Right renal pelvis (tissue), 4 donors: Measurements from ENCODE around the gene FAM120AOS. TPM values are rescaled to one million over a fixed set of nuclear protein-coding genes. Genes with fewer than 3 reads are reported as not detected.
"Not testable (repeated sequence)": the region's sequence is repeated elsewhere in the genome, so short reads cannot be mapped to it uniquely, and the experiment has no call there.

ENCODE experiments used
- DNase-seq, 4 donors: peaks; one replicate each; pipeline ENCODE4 v3.0.0-alpha.2; 2013; ENCODE audit warnings: low read depth in 4 of 4, low spot score in 3 of 4, missing footprints in 1 of 4
- polyA plus RNA-seq, 4 donors: library from polyadenylated mRNA; unstranded; fragments of 120-200 nt; gene quantifications; one replicate each; pipeline ENCODE4 v1.2.1, GENCODE V29; 2013; ENCODE audit not compliant: insufficient read length in 4 of 4

FAM120AOS gene
- polyA plus RNA-seq, 4 donors: 62.3 to 69.6 (median 67.1) TPM

DNA sequence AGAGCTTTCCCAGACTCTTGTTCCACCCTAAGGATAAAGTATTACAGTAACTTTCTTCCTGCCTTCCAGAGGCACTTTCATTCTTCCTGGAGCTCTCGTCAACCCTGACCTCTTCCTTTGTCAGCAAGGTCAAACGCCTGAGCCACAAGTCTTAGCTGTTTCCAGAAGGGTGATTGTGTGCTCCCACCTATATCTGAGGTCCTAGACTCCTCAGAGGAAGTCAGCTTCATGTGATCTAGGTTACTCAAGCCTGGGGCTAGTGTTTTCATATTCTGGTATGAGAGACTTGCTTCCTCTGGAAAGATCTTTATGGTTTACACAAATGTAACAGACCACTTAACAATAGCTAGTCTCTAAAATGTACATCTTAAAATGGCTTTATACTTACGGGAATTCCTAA is 7.3 kb downstream of the FAM120AOS start:
- DNase-seq: no peak

DNA sequence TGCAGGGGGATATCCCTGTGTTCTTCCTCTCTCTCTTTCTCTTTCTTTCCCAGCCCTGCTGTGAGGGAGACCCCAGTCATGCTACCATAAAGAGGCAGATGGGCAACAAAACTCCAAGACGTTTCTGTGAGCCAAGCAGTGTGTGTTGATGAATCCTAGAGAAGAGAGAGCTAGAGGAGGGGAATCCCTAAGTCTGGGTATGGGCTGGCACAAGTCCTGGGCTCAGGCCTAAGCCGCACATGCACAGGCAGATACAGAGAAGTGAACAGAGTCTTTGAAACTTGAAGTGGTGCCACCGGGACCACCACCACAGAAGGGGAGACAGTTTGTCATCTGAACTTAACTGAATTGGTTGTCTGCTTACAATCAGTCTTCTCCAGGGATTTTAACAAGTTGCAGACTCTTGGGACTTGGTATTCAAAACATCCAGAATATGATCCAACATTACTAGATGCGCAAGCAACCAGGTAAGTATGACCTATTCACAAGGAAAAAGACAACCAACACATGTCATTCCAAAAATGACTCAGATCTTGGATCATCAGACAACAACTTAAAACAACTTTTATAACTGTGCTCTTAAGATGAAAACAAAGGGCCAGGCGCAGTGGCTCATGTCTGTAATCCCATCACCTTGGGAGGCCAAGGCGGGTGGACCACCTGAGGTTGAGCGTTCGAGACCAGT is 12.3 kb downstream of the FAM120AOS start:
- DNase-seq: no peak

DNA sequence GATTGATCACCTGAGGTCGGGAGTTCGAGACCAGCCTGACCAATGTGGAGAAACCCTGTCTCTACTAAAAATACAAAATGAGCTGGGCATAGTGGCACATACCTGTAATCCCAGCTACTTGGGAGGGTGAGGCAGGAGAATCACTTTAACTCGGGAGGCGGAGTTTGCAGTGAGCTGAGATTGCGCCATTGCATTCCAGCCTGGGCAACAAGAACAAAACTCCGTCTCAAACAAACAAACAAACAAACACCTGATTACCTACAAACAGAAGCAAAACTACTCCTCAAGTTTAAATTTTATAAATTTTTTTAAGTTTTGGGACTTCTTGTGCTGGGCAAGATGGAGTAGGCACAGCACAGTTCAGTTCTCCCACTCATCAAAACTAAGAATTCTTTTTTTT is 14.1 kb downstream of the FAM120AOS start:
- DNase-seq: not testable (repeated sequence)

DNA sequence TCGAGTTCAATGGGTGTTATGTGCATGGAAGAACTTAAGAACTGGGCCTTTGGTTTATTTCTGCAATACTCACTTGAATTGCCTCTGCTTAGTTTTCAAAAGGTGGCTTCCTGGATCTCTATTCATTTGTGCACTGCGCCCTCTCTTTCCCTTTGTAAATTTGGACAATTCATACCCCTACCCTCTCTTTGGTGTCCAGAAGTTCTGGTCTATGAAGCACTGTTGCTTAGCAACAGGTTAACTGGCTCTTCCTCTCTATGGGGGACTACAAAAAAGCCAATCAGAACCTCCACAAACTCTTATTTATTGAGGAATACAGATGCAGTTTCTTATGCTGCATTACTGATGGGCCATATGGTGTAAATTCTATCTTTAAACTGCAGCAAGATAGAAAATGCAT is 15.4 kb downstream of the FAM120AOS start:
- no peak for DNase-seq

DNA sequence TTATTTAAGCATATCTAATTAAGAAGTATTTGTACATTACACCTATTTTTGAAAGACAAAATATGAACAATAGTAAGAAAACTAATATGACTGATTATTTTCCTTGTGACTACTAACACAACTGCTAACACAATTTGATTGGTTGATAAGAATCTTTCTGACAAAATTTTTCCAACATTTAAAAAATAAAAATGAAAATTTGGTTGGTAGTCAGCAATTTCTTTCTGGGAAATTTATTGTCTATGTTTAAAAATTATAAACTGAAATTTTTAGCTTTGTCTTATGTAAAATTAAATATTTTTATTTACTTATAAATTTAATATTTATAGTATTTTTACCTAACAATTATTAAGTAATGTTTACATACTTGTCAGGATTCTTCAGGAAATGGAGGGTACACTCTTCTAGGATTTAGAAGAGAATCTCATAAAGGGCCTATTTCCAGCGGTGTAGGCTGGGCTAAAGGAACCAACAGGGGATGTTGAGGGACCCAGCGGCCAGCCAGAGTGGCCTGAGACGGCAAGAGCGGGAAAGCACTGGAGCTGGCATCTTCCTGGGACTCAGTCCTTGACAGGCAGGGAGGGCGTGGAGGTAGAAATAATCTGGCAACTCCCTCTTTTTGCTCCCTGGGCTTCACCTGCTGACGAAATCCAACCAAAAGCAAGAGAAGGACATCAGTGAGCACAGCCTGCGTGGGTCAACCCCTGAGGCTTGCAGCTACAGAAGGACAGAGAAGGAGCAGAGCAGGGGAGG is 16.6 kb downstream of the FAM120AOS start:
- DNase-seq: no peak

DNA sequence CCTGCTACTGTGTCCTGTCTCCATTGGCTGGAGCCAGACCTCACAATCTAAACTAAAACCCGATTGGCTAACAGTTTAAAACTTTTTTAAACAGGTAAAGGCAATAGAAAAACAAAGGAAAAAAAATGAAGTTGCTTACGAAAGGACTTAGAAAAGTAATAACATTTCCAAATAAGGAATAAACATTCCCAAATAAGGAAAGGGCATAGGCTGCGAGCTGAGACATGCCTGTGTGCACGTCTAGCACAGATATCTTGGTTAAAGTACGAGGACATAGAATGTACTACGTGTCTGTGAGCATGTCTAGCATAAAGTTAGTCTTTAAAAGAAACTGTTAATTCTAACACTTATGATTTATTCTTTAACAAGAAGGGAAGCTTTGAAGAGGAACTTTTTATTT is 17.2 kb downstream of the FAM120AOS start:
- DNase-seq: no peak

DNA sequence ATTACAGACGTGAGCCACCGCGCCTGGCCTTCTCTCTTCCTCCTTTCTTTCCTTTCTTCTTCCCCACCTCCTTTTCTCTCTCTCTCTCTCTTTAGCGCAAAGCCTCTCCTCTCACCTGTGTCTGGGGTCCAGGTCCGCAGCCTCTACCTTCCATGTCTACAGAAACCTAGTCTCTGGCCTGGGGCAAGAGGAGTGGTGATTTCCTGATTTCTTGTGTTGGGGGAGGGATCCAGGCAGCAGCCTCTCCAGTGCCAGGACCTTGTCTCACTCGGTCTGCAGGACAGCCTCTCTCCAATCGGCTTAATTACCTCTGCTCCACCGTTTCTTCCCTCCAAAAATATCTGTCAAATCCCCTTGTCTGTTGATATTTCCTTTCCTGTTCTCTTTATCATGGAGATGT is 18.0 kb downstream of the FAM120AOS start:
- DNase-seq: no peak

DNA sequence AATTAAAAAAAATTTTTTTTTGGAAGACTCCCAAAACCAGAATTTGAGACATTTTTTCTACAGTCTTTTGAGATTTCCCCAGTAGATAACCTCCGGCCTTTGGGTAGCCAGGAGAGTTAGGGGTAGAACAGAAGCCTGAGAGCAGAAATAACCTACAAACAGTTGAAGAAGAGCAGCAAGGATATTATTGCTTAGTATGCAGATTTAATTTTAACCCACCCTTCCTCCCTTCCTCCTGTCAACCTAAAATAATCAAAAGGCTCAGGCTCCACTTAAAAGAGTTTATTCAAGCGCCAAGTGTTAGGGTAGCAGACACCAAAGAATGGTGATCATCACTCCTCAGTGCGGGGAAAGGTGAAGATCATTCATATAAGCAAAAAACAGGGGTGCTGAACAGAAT is 19.3 kb downstream of the FAM120AOS start:
- DNase-seq: no peak

DNA sequence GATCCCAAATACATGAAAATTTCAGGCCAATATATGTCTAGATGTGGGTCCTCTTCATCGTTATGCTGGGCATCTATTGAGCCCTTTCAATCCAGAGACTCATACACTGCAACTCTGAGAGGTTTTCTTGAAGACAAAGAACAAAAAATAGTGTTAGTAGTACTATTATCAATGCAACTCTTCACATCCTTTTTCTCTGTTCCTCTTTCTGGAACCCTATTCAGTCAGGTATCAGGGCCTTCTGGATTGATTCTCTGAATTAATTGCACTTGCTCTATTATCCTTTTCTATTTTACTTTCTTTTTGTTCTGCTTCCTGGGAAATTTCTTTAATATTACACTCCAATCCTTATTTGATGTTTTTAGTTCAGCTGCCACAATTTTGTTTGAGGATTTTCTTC is 20.4 kb downstream of the FAM120AOS start:
- DNase-seq: no peak

DNA sequence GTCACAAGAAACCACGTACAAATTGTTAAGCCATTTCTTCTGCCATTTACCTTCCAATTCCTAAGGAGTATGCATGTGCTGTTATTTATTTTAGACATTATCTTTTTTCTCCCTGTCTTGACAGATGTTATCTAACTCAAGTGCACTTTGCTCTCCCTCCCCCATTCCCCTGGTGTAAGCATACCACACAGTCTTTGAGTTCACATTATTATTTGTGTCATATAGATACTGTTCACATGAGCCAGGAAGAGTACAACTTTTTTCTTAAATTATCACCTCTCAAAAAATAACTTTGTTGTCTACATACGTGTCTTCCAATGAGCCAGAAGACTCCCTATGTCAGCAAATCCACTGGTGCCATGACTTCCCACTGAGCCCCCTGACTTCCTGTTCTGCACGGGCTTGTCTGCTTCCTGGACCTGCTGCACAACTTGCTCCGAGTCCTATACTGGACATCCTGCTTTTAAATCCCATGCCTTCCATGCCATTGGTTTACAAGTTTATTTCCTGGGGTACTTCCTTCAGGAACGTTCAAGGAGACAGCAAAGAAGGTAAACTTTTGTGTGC is 21.8 kb downstream of the FAM120AOS start:
- DNase-seq: no peak

DNA sequence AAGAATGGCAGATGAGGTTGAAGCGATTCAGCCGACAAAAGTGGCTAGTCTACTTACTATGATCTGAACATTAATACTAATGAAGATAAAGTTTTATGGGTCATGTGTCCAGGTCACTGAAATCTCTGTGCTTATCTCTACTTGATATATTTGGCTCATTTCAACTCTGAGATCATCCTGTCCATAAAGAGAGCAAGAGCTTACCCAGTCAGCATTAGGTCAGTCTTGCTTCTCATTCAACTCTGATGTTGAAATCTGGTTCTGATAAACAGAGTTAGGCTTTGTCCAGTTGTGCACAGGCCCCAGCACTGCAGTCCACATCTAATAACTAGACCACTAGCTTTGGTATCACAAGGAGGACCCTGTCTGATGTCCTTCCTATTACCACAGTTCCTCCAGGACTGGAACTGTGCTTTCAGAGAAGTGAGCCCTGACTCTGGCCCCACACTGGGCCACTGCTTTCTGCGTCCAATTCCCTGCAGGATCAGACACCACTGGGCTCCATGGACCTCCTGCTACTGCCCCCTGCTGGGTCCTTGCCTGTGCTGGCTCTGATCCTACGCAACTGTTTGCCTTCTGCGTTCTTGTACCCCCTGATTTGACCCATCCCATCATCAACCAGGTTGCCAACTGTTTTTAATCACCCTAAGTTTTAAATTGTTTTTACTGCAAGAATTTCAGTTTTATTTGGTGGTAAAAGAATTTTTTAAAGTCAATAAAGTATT is 25.6 kb downstream of the FAM120AOS start:
- no peak for DNase-seq

DNA sequence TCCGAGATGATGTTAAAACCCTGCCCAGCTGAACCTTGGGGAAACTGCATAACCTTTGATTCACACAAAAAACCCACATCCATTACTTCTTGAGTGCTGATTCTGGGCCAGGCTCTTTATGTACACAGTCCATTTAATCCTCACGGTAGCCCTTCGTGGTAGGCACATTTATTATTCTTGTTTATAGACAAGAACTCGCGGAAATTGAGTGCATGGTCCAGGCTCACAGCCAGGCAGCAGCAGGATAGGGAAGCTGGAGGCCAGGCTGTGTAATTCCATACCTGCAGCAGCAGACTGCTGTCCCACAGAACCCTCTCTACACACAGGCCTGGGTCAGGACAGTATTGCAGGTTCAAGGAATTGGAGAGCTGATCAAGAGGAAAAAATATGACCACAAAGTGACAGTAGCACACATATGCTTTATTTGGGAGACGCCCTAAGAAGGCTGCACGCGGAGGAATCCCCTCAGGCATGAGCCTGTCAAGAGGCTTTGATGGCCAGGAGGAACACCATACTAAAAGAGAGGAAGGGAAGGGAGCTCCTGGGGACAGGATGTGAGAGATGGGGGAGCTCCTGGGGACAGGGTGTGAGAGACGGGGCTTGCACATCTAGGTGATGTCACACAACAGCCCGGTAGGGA is 30.3 kb downstream of the FAM120AOS start:
- DNase-seq: no peak

DNA sequence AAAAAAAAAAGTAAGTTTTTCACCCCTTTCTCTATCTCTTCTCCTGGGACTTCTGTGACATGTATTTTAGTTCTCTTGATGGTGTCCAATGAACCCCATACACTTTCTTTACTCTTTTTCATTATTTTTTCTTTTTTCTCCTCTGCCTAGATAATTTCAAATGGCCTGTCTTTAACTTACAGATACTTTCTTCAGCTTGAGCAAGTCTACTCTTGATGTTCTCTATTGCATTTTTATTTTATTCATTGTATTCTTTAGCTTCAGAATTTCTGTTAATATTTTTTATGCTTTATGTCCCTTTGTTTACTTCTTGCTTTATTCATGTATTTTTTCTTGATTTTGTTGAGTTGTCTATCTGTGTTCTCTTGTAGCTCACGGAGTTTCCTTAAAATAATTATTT is 34.4 kb downstream of the FAM120AOS start:
- no peak for DNase-seq

DNA sequence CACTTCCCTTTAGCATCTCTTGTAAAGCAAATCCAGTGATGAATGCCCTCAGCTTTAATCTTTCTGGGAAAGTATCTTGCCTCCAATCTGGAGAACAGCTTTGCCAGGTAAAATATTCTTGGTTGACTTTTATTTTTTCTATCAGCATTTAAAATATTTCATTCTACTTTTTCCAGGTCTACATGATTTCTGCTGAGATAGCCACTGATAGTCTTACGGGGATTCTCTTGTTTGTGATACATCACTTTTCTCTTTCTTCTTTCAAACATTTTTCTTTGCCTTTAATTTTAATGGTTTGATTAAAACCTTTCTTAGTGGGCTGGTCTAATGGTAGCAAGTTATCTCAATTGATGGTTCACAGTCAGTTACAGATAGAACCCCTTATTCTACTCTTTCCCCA is 35.8 kb downstream of the FAM120AOS start:
- DNase-seq: no peak

DNA sequence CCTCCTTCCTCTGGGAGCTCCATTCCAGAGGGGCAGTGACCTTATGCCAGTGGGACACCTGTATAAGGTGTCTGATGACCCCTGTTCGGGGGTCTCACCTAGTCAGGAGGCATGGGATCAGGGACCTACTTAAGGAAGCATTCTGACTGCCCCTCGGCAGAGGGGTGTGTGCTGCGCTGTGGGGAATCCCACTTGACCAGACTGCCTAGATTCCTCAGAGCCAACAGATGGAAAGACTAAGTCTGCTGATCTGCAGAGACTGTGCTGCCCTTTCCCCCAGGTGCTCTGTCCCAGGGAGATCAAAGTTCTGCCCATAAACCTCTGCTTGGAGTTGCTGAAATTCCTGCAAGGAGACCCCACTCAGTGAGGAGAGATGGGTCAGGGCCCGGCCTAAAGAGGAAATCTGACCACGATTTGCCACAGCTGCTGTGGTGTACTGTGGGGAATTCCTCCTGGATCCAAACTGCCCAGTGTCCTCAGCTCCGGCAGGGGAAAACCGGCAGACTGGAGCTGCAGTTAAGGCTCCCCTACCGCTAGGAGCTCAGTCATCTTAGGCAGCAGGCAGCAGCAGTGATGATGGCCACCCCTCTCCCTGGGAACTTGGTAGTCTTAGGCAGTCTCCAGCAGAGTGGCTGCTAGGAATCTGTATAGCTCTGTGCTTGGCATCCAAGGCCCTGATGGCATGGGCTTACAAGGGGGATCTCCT is 36.7 kb downstream of the FAM120AOS start:
- no peak for DNase-seq

DNA sequence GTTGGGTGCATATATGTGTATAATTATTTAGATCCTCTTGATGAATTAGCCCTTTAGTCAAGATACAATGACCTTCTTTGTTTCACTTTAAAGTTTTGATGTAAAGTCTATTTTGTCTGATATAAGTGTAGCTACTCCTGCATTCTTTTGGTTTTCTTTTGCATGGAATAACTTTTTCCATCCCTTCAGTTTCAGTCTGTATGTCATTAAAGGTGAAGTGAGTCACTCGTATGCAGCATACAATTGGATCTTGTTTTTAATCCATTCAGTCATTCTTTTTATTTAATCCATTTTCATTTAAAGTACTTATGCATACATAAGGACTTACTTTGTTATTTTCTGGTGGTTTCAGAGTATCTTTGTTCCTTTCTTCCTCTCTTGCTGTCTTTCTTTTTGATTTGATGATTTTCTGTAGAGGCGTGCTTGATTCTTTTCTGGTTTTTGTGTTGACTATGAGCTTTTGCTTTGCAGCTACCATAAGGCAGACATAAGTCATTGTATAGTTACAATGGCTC is 38.1 kb downstream of the FAM120AOS start:
- no peak for DNase-seq

DNA sequence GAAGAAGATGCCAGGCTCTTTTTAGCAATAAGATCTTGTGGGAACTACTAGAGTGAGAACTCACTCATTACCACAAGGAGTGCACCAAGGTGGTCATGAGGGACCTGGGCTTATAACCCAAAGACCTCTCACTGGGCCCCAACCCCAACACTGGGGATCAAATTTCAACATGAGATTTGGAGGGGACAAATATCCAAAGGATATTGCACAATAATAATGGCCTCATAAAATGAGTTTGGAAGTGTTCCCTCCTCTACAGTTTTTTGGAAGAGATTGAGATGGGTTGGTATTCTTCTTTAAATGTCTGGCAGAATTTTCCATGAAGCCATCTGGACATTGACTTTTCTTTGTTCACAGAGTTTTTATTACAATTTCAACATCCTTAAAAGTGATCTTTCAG is 39.9 kb downstream of the FAM120AOS start:
- no peak for DNase-seq

DNA sequence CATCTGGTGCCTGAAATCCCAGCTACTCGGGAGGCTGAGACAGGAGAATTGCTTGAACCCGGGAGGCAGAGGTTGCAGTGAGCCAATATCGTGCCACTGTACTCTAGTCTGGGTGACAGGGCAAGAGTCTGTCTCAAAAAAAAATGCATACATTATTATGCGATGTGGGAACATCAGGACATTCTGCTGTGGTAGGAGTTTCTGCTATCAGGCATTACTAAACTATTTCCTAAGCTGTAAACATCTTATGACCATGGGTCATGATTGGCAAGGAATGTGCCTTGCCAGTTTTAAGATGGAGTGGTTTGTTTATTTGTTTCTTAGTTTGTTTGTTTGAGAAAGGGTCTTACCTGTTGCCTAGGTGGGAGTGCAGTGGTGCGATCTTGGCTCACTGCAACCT is 47.0 kb downstream of the FAM120AOS start:
- DNase-seq: no peak

DNA sequence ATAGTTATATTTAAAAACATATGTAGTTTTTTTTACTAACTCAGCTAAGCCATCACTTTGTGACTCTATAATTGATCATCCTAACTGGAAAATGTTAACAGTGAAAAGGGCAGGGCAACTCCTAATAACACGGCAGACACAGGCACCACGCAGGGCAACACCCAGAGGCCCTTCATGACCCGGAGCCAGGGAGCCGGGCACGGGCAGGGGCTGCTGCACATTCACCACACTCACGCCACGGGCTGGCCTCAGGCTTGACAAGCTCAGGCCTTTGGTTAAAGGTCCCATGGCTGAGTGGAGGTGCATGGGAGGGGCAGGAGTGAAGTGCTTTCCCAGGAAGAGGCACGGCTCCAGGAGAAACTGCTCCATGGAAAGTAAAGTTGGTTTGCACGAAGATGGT is 54.9 kb downstream of the FAM120AOS start:
- no peak for DNase-seq
